A673 (cell line): ENCODE results near the gene ASAP2. TPM values are rescaled to one million over a fixed set of nuclear protein-coding genes. Genes with fewer than 3 reads are reported as not detected.

Experiments
- BruUV-seq: library from RNA; stranded (reverse); fragments of 400-500 nt; replicated peaks from 2 replicates; lab custom pipeline; 2021; lab: Mats Ljungman, UMichigan
- CTCF ChIA-PET: fragments of 300-600 bp; sonication (Branson Sonifier 250); formaldehyde crosslinking; loops from one replicate; lab custom pipeline; 2022; ENCODE audit warnings: antibody characterized with exemption; lab: Charles Lee
- POLR2A ChIA-PET: fragments of 300-600 bp; sonication (Branson Sonifier 250); formaldehyde crosslinking; loops from one replicate; lab custom pipeline; 2022; ENCODE audit warnings: antibody characterized with exemption; ENCODE audit not compliant: low non-redundant PET; lab: Charles Lee
- DNase-seq: peaks from one replicate; pipeline ENCODE4 v3.0.0-alpha.2; 2015; ENCODE audit warnings: low spot score
- H3K27ac ChIP-seq: fragments of 200-600 bp; sonication (generic); 2 replicates; pipeline ENCODE4 v1.5.1; 2016; ENCODE audit warnings: mixed run types, low read depth, mild to moderate bottlenecking, mixed read lengths, antibody characterized with exemption, low read length; ENCODE audit not compliant: poor library complexity, severe bottlenecking
- H3K27me3 ChIP-seq: fragments of 200-600 bp; sonication (generic); replicated peaks from 2 replicates; pipeline ENCODE4 v1.6.1; 2017; ENCODE audit warnings: mixed run types, low read depth, mild to moderate bottlenecking, mixed read lengths, antibody characterized with exemption, low read length; ENCODE audit not compliant: insufficient read depth, poor library complexity
- H3K36me3 ChIP-seq: fragments of 200-600 bp; sonication (generic); 2 replicates; pipeline ENCODE4 v1.6.1; 2016; ENCODE audit warnings: mixed run types, mild to moderate bottlenecking, mixed read lengths, antibody characterized with exemption, low read length; ENCODE audit not compliant: insufficient read depth, poor library complexity, severe bottlenecking
- H3K4me1 ChIP-seq: fragments of 200-600 bp; sonication (generic); 2 replicates; pipeline ENCODE4 v1.6.1; 2017; ENCODE audit warnings: mixed run types, mild to moderate bottlenecking, mixed read lengths, antibody characterized with exemption, low read length; ENCODE audit not compliant: insufficient read depth, poor library complexity, severe bottlenecking
- H3K4me3 ChIP-seq: fragments of 200-600 bp; sonication (generic); 2 replicates; pipeline ENCODE4 v1.5.1; 2016; ENCODE audit warnings: low read depth, mixed run types, mild to moderate bottlenecking, mixed read lengths, low read length; ENCODE audit not compliant: poor library complexity, severe bottlenecking
- H3K9me3 ChIP-seq: fragments of 200-600 bp; sonication (generic); 2 replicates; pipeline ENCODE4 v1.6.1; 2016; ENCODE audit warnings: mixed run types, low read depth, mild to moderate bottlenecking, mixed read lengths, antibody characterized with exemption, low read length; ENCODE audit not compliant: poor library complexity, severe bottlenecking
- EZH2 ChIP-seq: fragments of 200-600 bp; sonication (generic); IDR thresholded peaks from 2 replicates; pipeline ENCODE4 v1.6.1; 2017; ENCODE audit warnings: borderline replicate concordance, low read depth, mild to moderate bottlenecking, mixed read lengths, antibody characterized with exemption, low read length; ENCODE audit not compliant: poor library complexity, severe bottlenecking
- intact Hi-C: fragments of 100-400 bp; cut with micrococcal nuclease; formaldehyde crosslinking; loops from one replicate; pipeline ENCODE4 v1.10.0; 2022; ENCODE audit not compliant: unreplicated experiment
- total RNA-seq: library from RNA; stranded (reverse); gene quantifications from 2 replicates; pipeline ENCODE4 v1.2.3, GENCODE V29; 2021
- TF ChIP-seq, protein P1 (sequence below): fragments of 300-800, 200-600 bp; sonication (generic); conservative IDR thresholded peaks from 2 replicates; pipeline ENCODE4 v1.5.1; 2017; ENCODE audit warnings: low read depth, mild to moderate bottlenecking, antibody characterized with exemption, low read length, moderate library complexity, mixed read lengths

The ASAP2 gene
- total RNA-seq, 1 experiment from 2014 or later, result 46.8 TPM

GRCh38 chr2:9191041-9191481 lies 15.6 kb upstream of the ASAP2 start:
- Histone ChIP-seq H3K27ac (peak overlapping the region; percentile 51), H3K4me3 (no peak overlapping the region), H3K4me1 (peaks cover 27% of the 10 kb centered on the region), H3K27me3 (no peaks in the 10 kb centered on the region), H3K36me3 (no peaks in the 10 kb centered on the region), H3K9me3 (no peaks in the 10 kb centered on the region)
- CTCF ChIA-PET, result no interaction called here
- no TSS peak for BruUV-seq
- intact Hi-C loops, result no loop called here
- POLR2A ChIA-PET, result no interaction called here
- TF ChIP-seq, protein P1, sequence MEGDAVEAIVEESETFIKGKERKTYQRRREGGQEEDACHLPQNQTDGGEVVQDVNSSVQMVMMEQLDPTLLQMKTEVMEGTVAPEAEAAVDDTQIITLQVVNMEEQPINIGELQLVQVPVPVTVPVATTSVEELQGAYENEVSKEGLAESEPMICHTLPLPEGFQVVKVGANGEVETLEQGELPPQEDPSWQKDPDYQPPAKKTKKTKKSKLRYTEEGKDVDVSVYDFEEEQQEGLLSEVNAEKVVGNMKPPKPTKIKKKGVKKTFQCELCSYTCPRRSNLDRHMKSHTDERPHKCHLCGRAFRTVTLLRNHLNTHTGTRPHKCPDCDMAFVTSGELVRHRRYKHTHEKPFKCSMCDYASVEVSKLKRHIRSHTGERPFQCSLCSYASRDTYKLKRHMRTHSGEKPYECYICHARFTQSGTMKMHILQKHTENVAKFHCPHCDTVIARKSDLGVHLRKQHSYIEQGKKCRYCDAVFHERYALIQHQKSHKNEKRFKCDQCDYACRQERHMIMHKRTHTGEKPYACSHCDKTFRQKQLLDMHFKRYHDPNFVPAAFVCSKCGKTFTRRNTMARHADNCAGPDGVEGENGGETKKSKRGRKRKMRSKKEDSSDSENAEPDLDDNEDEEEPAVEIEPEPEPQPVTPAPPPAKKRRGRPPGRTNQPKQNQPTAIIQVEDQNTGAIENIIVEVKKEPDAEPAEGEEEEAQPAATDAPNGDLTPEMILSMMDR, result no peak
- no peak for TF ChIP-seq EZH2
- DNase-seq, result no peak

DNA sequence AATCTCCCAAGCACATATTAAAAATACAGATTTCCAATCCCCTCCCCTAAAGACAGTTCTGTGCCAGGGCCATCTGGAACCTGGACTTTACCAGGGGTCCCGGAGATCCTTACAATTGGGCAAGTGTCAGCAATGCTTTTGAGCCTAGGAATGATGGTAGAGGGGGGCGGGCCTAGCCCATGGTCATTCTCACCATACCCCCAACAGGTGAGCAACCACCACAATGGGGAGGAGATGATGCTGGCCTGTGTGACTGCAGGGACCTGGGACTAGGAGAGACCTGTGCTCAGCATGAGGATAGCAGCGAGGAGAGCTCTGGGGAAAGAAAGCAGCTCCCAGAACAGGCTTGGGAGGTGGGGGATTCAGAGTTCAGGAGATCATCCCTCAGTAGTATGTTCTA lies 13.9 kb upstream of the ASAP2 start:
- TF ChIP-seq EZH2, result no peak
- TF ChIP-seq, protein P1, result no peak
- no TSS peak for BruUV-seq
- no peaks in the 10 kb centered on the region for H3K36me3 ChIP-seq
- no peak overlapping the region for H3K4me3 ChIP-seq
- H3K27me3 ChIP-seq, result no peaks in the 10 kb centered on the region
- peaks cover 27% of the 10 kb centered on the region for H3K4me1 ChIP-seq
- no peak for DNase-seq
- H3K9me3 ChIP-seq, result no peaks in the 10 kb centered on the region
- no peak overlapping the region for H3K27ac ChIP-seq
- intact Hi-C loops, result no loop called here
- ChIA-PET CTCF (no interaction called here), POLR2A (no interaction called here)

GRCh38 chr2:9194352-9194751 lies 12.3 kb upstream of the ASAP2 start:
- no peaks in the 10 kb centered on the region for H3K27me3 ChIP-seq
- H3K9me3 ChIP-seq, result no peaks in the 10 kb centered on the region
- CTCF ChIA-PET, result interaction anchor here (0.6 to 1.4 kb wide), 3 partner anchors 12 to 38 kb away, joined by 3 to 5 read pairs (median 3); partner anchors contain the start of gene ASAP2
- no peak for DNase-seq
- TF ChIP-seq EZH2, result no peak
- TF ChIP-seq, protein P1, result no peak
- H3K36me3 ChIP-seq, result no peaks in the 10 kb centered on the region
- H3K4me1 ChIP-seq, result peaks cover 27% of the 10 kb centered on the region
- POLR2A ChIA-PET, result interaction anchor here (0.6 kb wide), 1 partner anchor 284 kb away, joined by 4 read pairs; no protein-coding TSS in a partner anchor
- no peak overlapping the region for H3K27ac ChIP-seq
- intact Hi-C loops, result no loop called here
- BruUV-seq, result no TSS peak
- H3K4me3 ChIP-seq, result no peak overlapping the region
